Ascending aorta (tissue), 2 donors: ENCODE measurements around the gene NPB. TPM values are rescaled to one million over a fixed set of nuclear protein-coding genes. Genes with fewer than 3 reads are reported as not detected.

Experiments
- DNase-seq, 2 donors: peaks; one replicate each; pipeline ENCODE4 v3.0.0-alpha.2; 2019; ENCODE audit warnings: low spot score in 2 of 2
- H3K27ac ChIP-seq, 2 donors: fragments of 200-600 bp; sonication (generic); one replicate each; pipeline ENCODE4 v1.5.1; 2016 to 2017; ENCODE audit warnings: mild to moderate bottlenecking in 1 of 2
- H3K27me3 ChIP-seq: fragments of 200-600 bp; sonication (generic); one replicate; pipeline ENCODE4 v1.5.1; 2017
- H3K36me3 ChIP-seq, 2 donors: fragments of 200-600 bp; sonication (generic); one replicate each; pipeline ENCODE4 v1.5.1; 2016
- H3K4me1 ChIP-seq, 2 donors: fragments of 200-600 bp; sonication (generic); one replicate each; pipeline ENCODE4 v1.5.1; 2016 to 2017; ENCODE audit warnings: mild to moderate bottlenecking in 1 of 2
- H3K4me3 ChIP-seq, 2 donors: fragments of 200-600 bp; sonication (generic); one replicate each; pipeline ENCODE4 v1.5.1; 2016 to 2017; ENCODE audit warnings: mild to moderate bottlenecking in 1 of 2
- H3K9me3 ChIP-seq, 2 donors: fragments of 200-600 bp; sonication (generic); one replicate each; pipeline ENCODE4 v1.5.1; 2016
- CTCF ChIP-seq, 3 experiments: fragments of 200-600 bp in 2 of 3; fragments of 450-650 bp in 1 of 3; sonication (generic) in 2 of 3; IDR thresholded peaks; one replicate each; pipeline ENCODE4 v1.5.1; 2016 to 2019; ENCODE audit warnings: antibody characterized with exemption in 3 of 3, mild to moderate bottlenecking in 1 of 3, moderate library complexity in 1 of 3
- intact Hi-C: fragments of 100-400 bp; cut with DNase I; formaldehyde crosslinking; loops from one replicate; pipeline ENCODE4 v1.15.1; 2023
- total RNA-seq: library from RNA; depleted of rRNA; stranded (reverse); fragments of >200 nt; gene quantifications from one replicate; pipeline ENCODE4 v1.1.0, GENCODE V29; 2016

Gene NPB
- total RNA-seq, 1 donor from 2014 or later = 1.5 TPM

- no peak for DNase-seq
- Histone ChIP-seq H3K9me3 (no peaks in the 10 kb centered on the region), H3K36me3 (peaks cover 27 to 68% of the 10 kb centered on the region in 2 donors), H3K4me1 (peaks cover 5 to 10% of the 10 kb centered on the region in 2 donors), H3K27ac (no peak overlapping the region), H3K4me3 (no peak overlapping the region), H3K27me3 (no peaks in the 10 kb centered on the region)
- intact Hi-C loops = no loop called here
- TF ChIP-seq CTCF (IDR thresholded peaks at IDR 0.05) = no peak
Observed at GRCh38 chr17:81898885-81899284, 3.2 kb upstream of the NPB start.

GRCh38 chr17:81899514-81900166 is 2.4 kb upstream of the NPB start:
- TF ChIP-seq CTCF (IDR thresholded peaks at IDR 0.05) = no peak
- Histone ChIP-seq H3K4me3 (no peak overlapping the region), H3K27ac (no peak overlapping the region), H3K9me3 (no peaks in the 10 kb centered on the region), H3K27me3 (no peaks in the 10 kb centered on the region), H3K4me1 (peaks cover 5 to 10% of the 10 kb centered on the region in 2 donors), H3K36me3 (peaks cover 27 to 61% of the 10 kb centered on the region in 2 donors)
- DNase-seq = peak in 1 of 2 donors; percentile 63
- intact Hi-C loops = no loop called here

- DNase-seq = no peak
- H3K27me3 ChIP-seq = no peaks in the 10 kb centered on the region
- no peak for TF ChIP-seq CTCF (IDR thresholded peaks at IDR 0.05)
- no peak overlapping the region for H3K27ac ChIP-seq
- H3K4me3 ChIP-seq = no peak overlapping the region
- H3K9me3 ChIP-seq = no peaks in the 10 kb centered on the region
- H3K4me1 ChIP-seq = peaks cover 5 to 10% of the 10 kb centered on the region in 2 donors
- intact Hi-C loops = no loop called here
- H3K36me3 ChIP-seq = peaks cover 24 to 60% of the 10 kb centered on the region in 2 donors
Observed at GRCh38 chr17:81900181-81900820, 1.7 kb upstream of the NPB start.

- no peaks in the 10 kb centered on the region for H3K9me3 ChIP-seq
- no peak for TF ChIP-seq CTCF (IDR thresholded peaks at IDR 0.05)
- H3K4me1 ChIP-seq = peaks cover 5 to 10% of the 10 kb centered on the region in 2 donors
- intact Hi-C loops = no loop called here
- no peak overlapping the region for H3K27ac ChIP-seq
- H3K36me3 ChIP-seq = peaks cover 19 to 56% of the 10 kb centered on the region in 2 donors
- no peak for DNase-seq
- H3K4me3 ChIP-seq = peak overlapping the region; percentile 44 to 65
- no peaks in the 10 kb centered on the region for H3K27me3 ChIP-seq
Observed at GRCh38 chr17:81901167-81902022, 643 bp upstream of the NPB start.

- H3K27ac ChIP-seq = peak overlapping the region in 1 of 2 donors; percentile 14
- H3K4me1 ChIP-seq = peaks cover 5 to 10% of the 10 kb centered on the region in 2 donors
- TF ChIP-seq CTCF (IDR thresholded peaks at IDR 0.05) = no peak
- H3K36me3 ChIP-seq = peaks cover 18 to 46% of the 10 kb centered on the region in 2 donors
- no peaks in the 10 kb centered on the region for H3K27me3 ChIP-seq
- DNase-seq = no peak
- H3K4me3 ChIP-seq = peak overlapping the region in 1 of 2 donors; percentile 65
- intact Hi-C loops = no loop called here
- no peaks in the 10 kb centered on the region for H3K9me3 ChIP-seq
Observed at GRCh38 chr17:81902653-81903414, 796 bp downstream of the NPB start.
